Measurements from ENCODE around the gene ZNF556. TPM values are rescaled to one million over a fixed set of nuclear protein-coding genes. Genes with fewer than 3 reads are reported as not detected.
A peak's percentile ranks its signal among the peaks of the same experiment; 100 is the strongest.
"Not testable (repeated sequence)": the region's sequence is repeated elsewhere in the genome, so short reads cannot be mapped to it uniquely, and the experiment has no call there.

Gene ZNF556
- polyA plus RNA-seq, 6 donors from 2014 or later, result not detected

GRCh38 chr19:2900296-2901252, 33.4 kb downstream of the ZNF556 start, which contains the start of gene ZNF57:
TSS of gene ZNF57 (plus strand) at chr19:2900928. CDS start at chr19:2901046, 118 bp downstream.
- Mint-ChIP-seq H3K9me3 (peaks cover 0 to 17% (median 12%) of the 10 kb centered on the region in 7 donors), H3K27me3 (no peaks in the 10 kb centered on the region), H3K36me3 (no peaks in the 10 kb centered on the region), H3K4me1 (peaks cover 19 to 24% (median 23%) of the 10 kb centered on the region in 3 donors), H3K4me3 (peak within 1 kb of the TSS; percentile 86 to 100 (median 99)), H3K27ac (peak within 1 kb of the TSS; percentile 91 to 97 (median 96))
- peak; percentile 97 to 98 for ATAC-seq (ENCODE audit: low read depth in 2 of 2)
- peak; percentile 95 for DNase-seq

- DNase-seq, result no peak
- no peak overlapping the region for H3K27ac Mint-ChIP-seq
- peak overlapping the region in 4 of 8 donors; percentile 49 to 100 (median 92) for H3K4me3 Mint-ChIP-seq
- no peaks in the 10 kb centered on the region for H3K36me3 Mint-ChIP-seq
- peaks cover 23 to 28% (median 23%) of the 10 kb centered on the region in 3 donors for H3K4me1 Mint-ChIP-seq
- no peak for ATAC-seq (ENCODE audit: low read depth in 2 of 2)
- H3K9me3 Mint-ChIP-seq, result peaks cover 0 to 3% (median under 1%) of the 10 kb centered on the region in 7 donors
- no peaks in the 10 kb centered on the region for H3K27me3 Mint-ChIP-seq
These were observed 35.6 kb downstream of the ZNF556 start for GRCh38 chr19:2902590-2903218.

GRCh38 chr19:2903326-2903725, 36.2 kb downstream of the ZNF556 start:
- not testable (repeated sequence) for ATAC-seq (ENCODE audit: low read depth in 2 of 2)
- H3K4me1 Mint-ChIP-seq, result peaks cover 23 to 26% (median 23%) of the 10 kb centered on the region in 3 donors
- H3K4me3 Mint-ChIP-seq, result peak overlapping the region in 3 of 8 donors; percentile 49 to 54 (median 49)

GRCh38 chr19:2905918-2906519, 38.9 kb downstream of the ZNF556 start:
- peaks cover 0 to 2% (median 0%) of the 10 kb centered on the region in 7 donors for H3K9me3 Mint-ChIP-seq
- H3K4me1 Mint-ChIP-seq, result peaks cover 16 to 22% (median 20%) of the 10 kb centered on the region in 3 donors
- H3K36me3 Mint-ChIP-seq, result no peaks in the 10 kb centered on the region
- no peak for DNase-seq
- H3K27ac Mint-ChIP-seq, result no peak overlapping the region
- no peak for ATAC-seq (ENCODE audit: low read depth in 2 of 2)
- no peaks in the 10 kb centered on the region for H3K27me3 Mint-ChIP-seq
- H3K4me3 Mint-ChIP-seq, result peak overlapping the region in 1 of 8 donors; percentile 38

More at GRCh38 chr19:2903326-2903725, 36.2 kb downstream of the ZNF556 start:
- H3K9me3 Mint-ChIP-seq, H3K27ac Mint-ChIP-seq, DNase-seq, H3K27me3 Mint-ChIP-seq, H3K36me3 Mint-ChIP-seq: not testable (repeated sequence)

- peaks cover 9 to 19% (median 13%) of the 10 kb centered on the region in 3 donors for H3K4me1 Mint-ChIP-seq
- no peak overlapping the region for H3K4me3 Mint-ChIP-seq
- H3K27me3 Mint-ChIP-seq, result no peaks in the 10 kb centered on the region
- H3K36me3 Mint-ChIP-seq, result peaks cover 0 to 3% of the 10 kb centered on the region in 2 donors
- ATAC-seq (ENCODE audit: low read depth in 2 of 2) (no peak), DNase-seq (no peak)
- peaks cover 0 to 2% (median 0%) of the 10 kb centered on the region in 7 donors for H3K9me3 Mint-ChIP-seq
- H3K27ac Mint-ChIP-seq, result no peak overlapping the region
These were observed 39.6 kb downstream of the ZNF556 start for GRCh38 chr19:2906631-2907195.

- no peak for DNase-seq
- Mint-ChIP-seq H3K4me1 (peaks cover 0 to 10% (median under 1%) of the 10 kb centered on the region in 3 donors), H3K27me3 (no peaks in the 10 kb centered on the region), H3K36me3 (peaks cover 8 to 26% of the 10 kb centered on the region in 2 donors), H3K4me3 (peak overlapping the region in 1 of 8 donors; percentile 22), H3K9me3 (peaks cover 5 to 15% (median 7%) of the 10 kb centered on the region in 7 donors), H3K27ac (no peak overlapping the region)
- ATAC-seq (ENCODE audit: low read depth in 2 of 2), result no peak
These were observed 45.2 kb downstream of the ZNF556 start for GRCh38 chr19:2912306-2912705.

- H3K27me3 Mint-ChIP-seq, result no peaks in the 10 kb centered on the region
- no peak overlapping the region for H3K4me3 Mint-ChIP-seq
- ATAC-seq (ENCODE audit: low read depth in 2 of 2), result no peak
- peaks cover 5 to 30% (median 14%) of the 10 kb centered on the region in 7 donors for H3K9me3 Mint-ChIP-seq
- no peak overlapping the region for H3K27ac Mint-ChIP-seq
- DNase-seq, result no peak
- no peaks in the 10 kb centered on the region for H3K4me1 Mint-ChIP-seq
- peaks cover 16 to 24% of the 10 kb centered on the region in 2 donors for H3K36me3 Mint-ChIP-seq
These were observed 50.4 kb downstream of the ZNF556 start for GRCh38 chr19:2917275-2918184.

- Mint-ChIP-seq H3K4me1 (no peaks in the 10 kb centered on the region), H3K36me3 (peaks cover 2 to 3% of the 10 kb centered on the region in 2 donors), H3K9me3 (peaks cover 0 to 8% (median 2%) of the 10 kb centered on the region in 7 donors), H3K27ac (no peak overlapping the region), H3K27me3 (no peaks in the 10 kb centered on the region), H3K4me3 (no peak overlapping the region)
- DNase-seq (no peak), ATAC-seq (ENCODE audit: low read depth in 2 of 2) (no peak)
These were observed 55.9 kb downstream of the ZNF556 start for GRCh38 chr19:2922987-2923386.

- H3K36me3 Mint-ChIP-seq, result no peaks in the 10 kb centered on the region
- H3K4me3 Mint-ChIP-seq, result no peak overlapping the region
- ATAC-seq (ENCODE audit: low read depth in 2 of 2) (no peak), DNase-seq (no peak)
- H3K27me3 Mint-ChIP-seq, result no peaks in the 10 kb centered on the region
- H3K27ac Mint-ChIP-seq, result no peak overlapping the region
- peaks cover 0 to 4% (median 0%) of the 10 kb centered on the region in 7 donors for H3K9me3 Mint-ChIP-seq
- H3K4me1 Mint-ChIP-seq, result no peaks in the 10 kb centered on the region
These were observed 56.4 kb downstream of the ZNF556 start for GRCh38 chr19:2923510-2923909.

GRCh38 chr19:2926341-2927031, 59.4 kb downstream of the ZNF556 start:
- no peak overlapping the region for H3K27ac Mint-ChIP-seq
- H3K9me3 Mint-ChIP-seq, result peaks cover 6 to 12% (median 10%) of the 10 kb centered on the region in 7 donors
- H3K4me1 Mint-ChIP-seq, result peaks cover 0 to 5% (median 0%) of the 10 kb centered on the region in 3 donors
- DNase-seq (no peak), ATAC-seq (ENCODE audit: low read depth in 2 of 2) (no peak)
- H3K27me3 Mint-ChIP-seq, result no peaks in the 10 kb centered on the region
- H3K4me3 Mint-ChIP-seq, result no peak overlapping the region
- H3K36me3 Mint-ChIP-seq, result peaks cover 9 to 12% of the 10 kb centered on the region in 2 donors

GRCh38 chr19:2927032-2927430, 59.9 kb downstream of the ZNF556 start:
- peaks cover 0 to 5% (median 0%) of the 10 kb centered on the region in 3 donors for H3K4me1 Mint-ChIP-seq
- peaks cover 10 to 15% of the 10 kb centered on the region in 2 donors for H3K36me3 Mint-ChIP-seq
- H3K9me3 Mint-ChIP-seq, result peaks cover 6 to 17% (median 14%) of the 10 kb centered on the region in 7 donors
- no peaks in the 10 kb centered on the region for H3K27me3 Mint-ChIP-seq
- H3K4me3 Mint-ChIP-seq, result no peak overlapping the region
- DNase-seq (no peak), ATAC-seq (ENCODE audit: low read depth in 2 of 2) (no peak)
- no peak overlapping the region for H3K27ac Mint-ChIP-seq
